Measurements from ENCODE around the gene ITPRIP.

- no peak for TF ChIP-seq POLR2A (IDR thresholded peaks at IDR 0.05)
- TF ChIP-seq, protein P1, sequence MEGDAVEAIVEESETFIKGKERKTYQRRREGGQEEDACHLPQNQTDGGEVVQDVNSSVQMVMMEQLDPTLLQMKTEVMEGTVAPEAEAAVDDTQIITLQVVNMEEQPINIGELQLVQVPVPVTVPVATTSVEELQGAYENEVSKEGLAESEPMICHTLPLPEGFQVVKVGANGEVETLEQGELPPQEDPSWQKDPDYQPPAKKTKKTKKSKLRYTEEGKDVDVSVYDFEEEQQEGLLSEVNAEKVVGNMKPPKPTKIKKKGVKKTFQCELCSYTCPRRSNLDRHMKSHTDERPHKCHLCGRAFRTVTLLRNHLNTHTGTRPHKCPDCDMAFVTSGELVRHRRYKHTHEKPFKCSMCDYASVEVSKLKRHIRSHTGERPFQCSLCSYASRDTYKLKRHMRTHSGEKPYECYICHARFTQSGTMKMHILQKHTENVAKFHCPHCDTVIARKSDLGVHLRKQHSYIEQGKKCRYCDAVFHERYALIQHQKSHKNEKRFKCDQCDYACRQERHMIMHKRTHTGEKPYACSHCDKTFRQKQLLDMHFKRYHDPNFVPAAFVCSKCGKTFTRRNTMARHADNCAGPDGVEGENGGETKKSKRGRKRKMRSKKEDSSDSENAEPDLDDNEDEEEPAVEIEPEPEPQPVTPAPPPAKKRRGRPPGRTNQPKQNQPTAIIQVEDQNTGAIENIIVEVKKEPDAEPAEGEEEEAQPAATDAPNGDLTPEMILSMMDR (IDR thresholded peaks at IDR 0.05) = no peak
- no peak for TF ChIP-seq EP300 (IDR thresholded peaks at IDR 0.05)
These were observed 70.4 kb downstream of the ITPRIP start for GRCh38 chr10:104267721-104268404.

Measured in gastroesophageal sphincter (tissue), 3 donors.